Measurements from ENCODE around the gene HOXB6.

HOXB6 gene

GRCh38 chr17:48604770-48605329 lies at the start of gene HOXB6:
TSS of gene HOXB6 (minus strand) at chr17:48604986. CDS start at chr17:48598150, 6,836 bp downstream.
- DNase-seq = no peak

GRCh38 chr17:48649741-48650140 lies 45.0 kb upstream of the HOXB6 start:
- no peak for DNase-seq

DNA sequence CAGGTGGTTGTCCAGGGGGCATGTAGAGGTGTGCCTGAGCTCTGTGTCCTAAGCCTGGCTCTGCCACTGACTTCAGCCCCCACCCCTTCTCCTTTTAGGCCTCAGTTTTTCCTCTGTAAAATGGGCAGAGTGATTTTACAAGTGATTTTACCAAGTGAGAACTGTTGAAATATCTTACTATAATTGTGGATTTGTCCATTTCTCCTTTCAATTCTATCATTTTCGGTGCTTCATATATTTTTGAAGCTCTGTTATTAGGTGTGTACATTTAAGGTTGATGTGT lies 43.1 kb upstream of the HOXB6 start:
- no peak for DNase-seq

DNA sequence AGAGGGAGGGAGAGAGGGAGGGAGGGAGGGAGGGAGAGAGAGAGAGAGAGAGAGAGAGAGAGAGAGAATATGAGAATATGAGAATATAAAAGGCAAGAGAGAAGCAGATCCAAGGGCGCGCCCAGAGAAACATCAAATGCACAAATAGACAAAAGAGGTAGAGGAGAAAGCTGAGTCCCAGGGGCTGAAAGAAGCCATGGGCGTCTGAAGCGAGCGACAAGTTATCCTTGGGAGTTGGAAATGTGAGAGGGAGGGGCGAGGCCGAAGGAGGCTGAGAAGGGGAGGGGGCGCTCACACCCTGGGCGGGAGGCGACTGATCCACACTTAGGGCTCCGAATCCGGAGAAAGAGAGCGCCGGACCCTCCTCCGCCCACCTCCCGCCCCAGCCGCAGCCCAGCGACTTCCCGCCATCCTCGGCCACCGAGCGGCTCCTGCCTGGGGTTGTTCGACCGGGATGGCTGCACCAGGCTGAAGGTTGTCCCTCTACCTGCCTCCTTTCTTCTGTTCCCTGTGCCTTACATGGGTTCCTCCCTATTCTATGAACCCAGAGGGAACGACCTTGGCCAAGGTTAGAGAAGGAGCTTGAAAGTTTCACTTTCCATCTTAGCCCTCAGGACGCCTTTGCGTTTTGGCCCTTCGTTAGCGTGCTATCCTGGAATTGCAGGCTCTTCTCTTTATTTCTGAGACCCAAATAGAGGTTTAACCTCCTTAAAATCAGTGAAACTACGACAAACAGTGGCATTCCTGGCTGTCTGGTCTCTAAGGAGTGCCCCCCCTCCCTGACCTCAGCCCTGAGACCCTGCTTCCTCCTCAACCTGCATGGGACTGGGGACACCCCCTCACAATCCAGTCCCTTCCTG lies 42.5 kb upstream of the HOXB6 start:
- no peak for DNase-seq

- no peak for DNase-seq
Measured at GRCh38 chr17:48646183-48647102, 41.7 kb upstream of the HOXB6 start.

DNA sequence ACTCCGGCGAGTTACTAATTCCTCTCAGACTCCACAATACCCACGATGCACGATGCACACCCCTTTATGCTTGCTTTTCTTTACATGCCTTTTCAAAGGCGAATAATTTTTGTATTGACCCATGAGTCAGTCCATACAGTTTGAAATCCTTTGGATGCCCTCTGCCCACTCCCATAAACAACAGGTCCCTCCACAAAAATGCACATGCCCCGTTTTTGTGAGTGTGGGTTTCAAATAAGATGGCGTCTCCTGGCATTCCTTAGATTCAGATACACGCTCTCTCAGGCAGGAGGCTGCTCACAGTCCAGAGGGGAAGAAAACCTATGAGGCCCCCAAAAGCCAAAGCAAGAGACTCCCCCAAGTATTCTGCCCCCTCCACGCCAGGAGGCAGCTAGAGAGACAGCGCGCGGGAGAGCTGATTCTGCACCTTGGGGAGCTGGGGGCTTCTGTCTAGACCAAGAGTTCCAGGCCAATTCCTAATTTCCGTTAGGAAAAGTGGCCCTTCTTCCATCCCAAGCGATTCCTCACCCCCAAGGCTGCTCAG lies 40.9 kb upstream of the HOXB6 start:
- no peak for DNase-seq

- DNase-seq = no peak
Measured at GRCh38 chr17:48644910-48645557, 40.2 kb upstream of the HOXB6 start.

- no peak for DNase-seq
Measured at GRCh38 chr17:48644159-48644558, 39.4 kb upstream of the HOXB6 start.

DNA sequence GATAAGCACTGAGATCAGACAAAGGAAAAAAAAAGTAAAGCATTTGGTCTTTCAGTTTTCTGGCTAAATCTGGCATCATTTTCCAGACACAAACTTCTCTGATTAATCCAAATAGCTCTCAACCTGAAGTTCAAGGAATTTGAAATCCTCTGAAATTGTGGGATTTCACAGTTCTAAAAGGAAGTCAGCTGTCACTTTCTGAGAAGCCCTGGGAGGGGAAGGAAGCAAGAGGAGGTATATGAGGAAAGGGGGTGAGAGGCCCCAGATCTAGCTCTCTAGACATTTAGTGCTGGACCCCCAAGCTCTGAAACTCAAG lies 38.9 kb upstream of the HOXB6 start:
- DNase-seq = no peak

GRCh38 chr17:48642843-48643696 lies 38.3 kb upstream of the HOXB6 start:
- DNase-seq = no peak

- no peak for DNase-seq
Measured at GRCh38 chr17:48642059-48642842, 37.5 kb upstream of the HOXB6 start.

DNA sequence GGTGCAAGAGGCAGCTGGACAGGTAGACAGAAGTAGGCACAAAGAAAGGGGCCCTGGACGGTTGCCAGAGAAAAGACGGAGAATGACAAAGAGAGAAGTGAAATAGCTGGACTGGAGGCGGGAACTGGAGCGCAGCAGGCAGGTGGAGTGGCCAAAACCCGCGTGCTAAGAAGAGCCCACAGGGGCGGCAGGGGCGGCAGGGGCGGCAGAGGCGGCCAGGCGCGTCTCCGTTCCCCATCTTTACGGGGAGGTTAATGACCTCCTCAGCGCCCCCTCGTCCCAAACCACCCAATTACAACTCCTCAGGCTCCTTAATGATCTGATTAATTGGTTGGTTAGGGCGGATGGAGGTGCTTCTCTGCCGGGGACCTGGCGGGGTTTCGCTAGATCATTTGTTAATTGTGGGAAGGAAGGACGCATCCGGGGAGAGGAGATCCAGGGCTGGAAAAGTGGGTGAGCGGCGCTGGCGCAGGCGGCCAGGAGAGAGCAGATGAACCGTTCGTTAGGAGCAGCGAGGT lies 36.8 kb upstream of the HOXB6 start:
- DNase-seq = no peak

DNA sequence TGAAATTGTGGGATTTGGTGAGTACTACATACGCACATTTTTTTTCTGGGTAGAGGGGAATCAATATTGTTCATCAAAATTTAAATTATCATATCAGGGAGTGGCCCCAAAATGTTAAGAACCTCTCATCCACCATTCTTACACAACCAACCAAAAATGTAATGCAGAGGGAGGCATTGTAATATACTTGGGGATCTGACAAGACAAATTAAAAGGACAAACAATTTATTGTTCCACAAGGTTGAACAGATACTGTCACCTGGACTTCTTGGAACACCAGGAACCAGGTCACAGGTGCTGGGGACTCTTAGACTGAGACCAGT lies 36.0 kb upstream of the HOXB6 start:
- no peak for DNase-seq

DNA sequence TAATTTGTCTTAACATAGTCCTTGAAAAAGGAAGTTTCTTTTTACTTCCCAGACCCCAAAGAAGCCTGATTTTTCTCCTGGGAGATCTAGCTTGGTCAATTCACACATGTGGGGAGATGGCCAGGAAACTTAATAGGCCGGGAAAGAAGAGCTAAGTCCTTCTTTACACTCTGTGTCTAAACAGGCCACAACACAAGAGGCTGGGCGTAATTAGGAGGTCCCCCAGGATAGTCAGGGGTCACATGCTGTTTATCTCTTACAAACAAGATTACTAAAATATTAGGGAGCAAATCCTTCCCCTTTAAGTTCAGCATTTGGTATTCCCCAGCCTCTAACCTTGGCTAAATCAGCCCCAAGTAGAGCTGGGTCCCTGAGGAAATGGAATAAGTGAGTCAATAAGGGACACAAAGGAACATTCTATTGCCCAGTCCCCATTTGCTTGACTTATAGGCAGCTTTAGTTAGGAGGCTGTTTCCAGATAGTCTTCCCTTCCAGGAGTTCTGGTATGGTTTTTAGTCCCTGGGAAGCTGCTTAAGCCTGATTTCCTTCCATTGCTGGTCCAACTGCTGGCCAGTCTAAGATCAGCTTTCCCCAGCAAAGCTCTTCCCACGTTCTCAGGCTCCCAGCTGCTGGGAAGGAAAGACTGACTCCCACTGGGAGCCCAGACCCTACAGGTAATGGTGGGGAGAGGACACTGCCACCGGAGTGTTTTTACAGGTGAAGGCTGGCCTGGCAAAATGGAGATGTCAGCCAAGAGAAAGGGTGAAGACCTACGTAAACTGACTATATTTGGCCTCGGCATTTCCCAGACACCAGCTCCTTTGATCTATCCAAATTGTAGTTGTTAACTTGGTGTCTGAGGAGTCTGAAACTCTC lies 35.4 kb upstream of the HOXB6 start:
- DNase-seq = no peak

- DNase-seq = no peak
Measured at GRCh38 chr17:48639136-48639535, 34.4 kb upstream of the HOXB6 start.

- DNase-seq = no peak
Measured at GRCh38 chr17:48637323-48638260, 32.8 kb upstream of the HOXB6 start.

DNA sequence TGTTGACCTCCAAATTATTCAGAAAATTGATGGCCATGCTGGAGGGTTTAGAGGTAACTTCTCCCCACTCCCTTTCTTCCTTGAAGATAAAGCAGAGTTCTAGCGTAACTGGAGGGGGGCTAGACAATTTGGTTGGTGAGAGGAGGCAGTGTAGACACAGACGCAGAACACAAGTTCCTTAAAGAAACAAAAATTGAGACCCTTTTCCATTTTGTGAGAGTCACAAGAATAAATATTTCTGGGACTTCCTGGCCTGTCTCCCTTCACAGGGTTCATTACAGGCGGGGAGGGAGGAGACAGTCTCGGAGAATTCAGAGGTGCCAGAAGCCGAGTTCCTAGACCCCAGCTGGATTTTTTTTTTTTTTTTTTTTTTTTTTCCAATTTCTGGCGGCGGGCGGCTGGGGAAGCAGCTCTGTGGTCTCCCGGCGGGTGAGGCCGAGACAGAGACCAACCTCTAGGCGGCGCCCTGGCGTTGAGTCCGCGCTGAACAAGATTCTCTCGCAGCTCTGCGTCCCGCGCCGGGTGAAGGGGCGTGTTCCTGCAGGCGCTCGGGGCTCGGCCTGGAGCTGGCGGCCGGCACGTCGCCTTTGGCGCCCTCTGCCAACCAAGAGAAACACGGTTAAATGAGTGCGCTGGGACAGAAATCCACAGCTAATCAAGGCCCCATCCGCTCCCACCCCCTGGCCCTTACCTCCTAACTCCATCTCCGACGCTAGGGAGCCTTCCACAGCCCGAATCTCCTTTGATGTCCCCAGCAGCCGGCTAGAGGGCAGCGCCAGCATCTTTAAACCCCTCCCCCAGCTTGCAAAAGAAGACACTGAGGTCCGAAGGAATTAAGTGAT lies 31.6 kb upstream of the HOXB6 start:
- no peak for DNase-seq
